WTC11 (cell line): ENCODE measurements around the gene SKIC8. TPM values are rescaled to one million over a fixed set of nuclear protein-coding genes. Genes with fewer than 3 reads are reported as not detected.

Experiments used
- ATF1 ChIP-seq: sonication (generic); formaldehyde crosslinking; IDR thresholded peaks from 2 replicates; pipeline ENCODE4 v1.8.1; 2023; ENCODE audit warnings: mild to moderate bottlenecking, moderate library complexity, missing genetic modification reagents
- ATF3 ChIP-seq: sonication (generic); formaldehyde crosslinking; conservative IDR thresholded peaks from 2 replicates; pipeline ENCODE4 v1.8.1; 2022; ENCODE audit warnings: mild to moderate bottlenecking, missing genetic modification reagents
- FOXP1 ChIP-seq: sonication (generic); formaldehyde crosslinking; IDR thresholded peaks from 2 replicates; pipeline ENCODE4 v1.8.0; 2022; ENCODE audit warnings: missing genetic modification reagents, mild to moderate bottlenecking, moderate library complexity, borderline replicate concordance
- FOXP4 ChIP-seq: sonication (generic); formaldehyde crosslinking; IDR thresholded peaks from 2 replicates; pipeline ENCODE4 v1.8.0; 2022; ENCODE audit warnings: mild to moderate bottlenecking, missing genetic modification reagents
- HMGXB4 ChIP-seq: sonication (generic); formaldehyde crosslinking; IDR thresholded peaks from 2 replicates; pipeline ENCODE4 v1.8.1; 2023; ENCODE audit warnings: mild to moderate bottlenecking, moderate library complexity, missing genetic modification reagents
- MXD4 ChIP-seq: fragments of 250-450 bp; sonication (Bioruptor Pico); IDR thresholded peaks from 2 replicates; pipeline ENCODE4 v1.8.0; 2021; ENCODE audit warnings: mild to moderate bottlenecking, moderate library complexity, borderline replicate concordance
- PRDM15 ChIP-seq: sonication (generic); formaldehyde crosslinking; IDR thresholded peaks from 2 replicates; pipeline ENCODE4 v1.8.0; 2022; ENCODE audit warnings: missing genetic modification reagents
- RELA ChIP-seq: sonication (generic); formaldehyde crosslinking; IDR thresholded peaks from 2 replicates; pipeline ENCODE4 v1.8.1; 2022; ENCODE audit warnings: missing genetic modification reagents, mild to moderate bottlenecking, borderline replicate concordance
- RORB ChIP-seq: fragments of 250-450 bp; sonication (Bioruptor Pico); IDR thresholded peaks from 2 replicates; pipeline ENCODE4 v1.9.0; 2021; ENCODE audit warnings: mild to moderate bottlenecking
- SOX15 ChIP-seq: fragments of 250-450 bp; sonication (Bioruptor Pico); IDR thresholded peaks from 2 replicates; pipeline ENCODE4 v1.9.0; 2021; ENCODE audit warnings: mild to moderate bottlenecking
- ZNF263 ChIP-seq: sonication (generic); formaldehyde crosslinking; IDR thresholded peaks from 2 replicates; pipeline ENCODE4 v1.8.1; 2022; ENCODE audit warnings: low read depth, mild to moderate bottlenecking, moderate library complexity, missing genetic modification reagents
- ZNF396 ChIP-seq: fragments of 250-450 bp; sonication (Bioruptor Pico); IDR thresholded peaks from 2 replicates; pipeline ENCODE4 v1.8.0; 2021; ENCODE audit warnings: mild to moderate bottlenecking, moderate library complexity, borderline replicate concordance
- ZNF423 ChIP-seq: fragments of 250-450 bp; sonication (Bioruptor Pico); IDR thresholded peaks from 2 replicates; pipeline ENCODE4 v2.1.2; 2022; ENCODE audit warnings: mild to moderate bottlenecking, moderate library complexity
- ZNF425 ChIP-seq: fragments of 250-450 bp; sonication (Bioruptor Pico); conservative IDR thresholded peaks from 2 replicates; pipeline ENCODE4 v1.9.0; 2021; ENCODE audit warnings: mild to moderate bottlenecking
- total RNA-seq: library from RNA; stranded (reverse); gene quantifications from 3 replicates; pipeline ENCODE4 v1.2.3, GENCODE V29; 2021
- TF ChIP-seq, protein P1 (sequence below): fragments of 250-450 bp; sonication (Bioruptor Pico); IDR thresholded peaks from 2 replicates; pipeline ENCODE4 v1.8.0; 2021; ENCODE audit warnings: mild to moderate bottlenecking
- TF ChIP-seq, protein P2 (sequence below): sonication (generic); formaldehyde crosslinking; IDR thresholded peaks from 2 replicates; pipeline ENCODE4 v1.8.1; 2022; ENCODE audit warnings: missing genetic modification reagents, borderline replicate concordance
- TF ChIP-seq, protein P3 (sequence below): sonication (generic); formaldehyde crosslinking; IDR thresholded peaks from 2 replicates; pipeline ENCODE4 v1.8.1; 2023; ENCODE audit warnings: mild to moderate bottlenecking, missing genetic modification reagents, borderline replicate concordance
- TF ChIP-seq, protein P4 (sequence below): fragments of 250-450 bp; sonication (Bioruptor Pico); IDR thresholded peaks from 2 replicates; pipeline ENCODE4 v2.1.2; 2022; ENCODE audit warnings: mild to moderate bottlenecking, moderate library complexity

Gene SKIC8
- total RNA-seq, 1 experiment from 2014 or later, result 55.6 TPM

- 0 out of 2 replicates have a peak, but pooled peaks have one; percentile 66 for TF ChIP-seq FOXP4 (CRISPR knock-in tag)
- 0 out of 2 replicates have a peak, but pooled peaks have one; percentile 11 for TF ChIP-seq ZNF263
- no peak for TF ChIP-seq ATF1 (CRISPR knock-in tag)
- TF ChIP-seq HMGXB4, result peak; percentile 84
- TF ChIP-seq, protein P1, sequence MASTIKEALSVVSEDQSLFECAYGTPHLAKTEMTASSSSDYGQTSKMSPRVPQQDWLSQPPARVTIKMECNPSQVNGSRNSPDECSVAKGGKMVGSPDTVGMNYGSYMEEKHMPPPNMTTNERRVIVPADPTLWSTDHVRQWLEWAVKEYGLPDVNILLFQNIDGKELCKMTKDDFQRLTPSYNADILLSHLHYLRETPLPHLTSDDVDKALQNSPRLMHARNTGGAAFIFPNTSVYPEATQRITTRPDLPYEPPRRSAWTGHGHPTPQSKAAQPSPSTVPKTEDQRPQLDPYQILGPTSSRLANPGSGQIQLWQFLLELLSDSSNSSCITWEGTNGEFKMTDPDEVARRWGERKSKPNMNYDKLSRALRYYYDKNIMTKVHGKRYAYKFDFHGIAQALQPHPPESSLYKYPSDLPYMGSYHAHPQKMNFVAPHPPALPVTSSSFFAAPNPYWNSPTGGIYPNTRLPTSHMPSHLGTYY, result no peak
- TF ChIP-seq RORB, result no peak
- TF ChIP-seq, protein P2, sequence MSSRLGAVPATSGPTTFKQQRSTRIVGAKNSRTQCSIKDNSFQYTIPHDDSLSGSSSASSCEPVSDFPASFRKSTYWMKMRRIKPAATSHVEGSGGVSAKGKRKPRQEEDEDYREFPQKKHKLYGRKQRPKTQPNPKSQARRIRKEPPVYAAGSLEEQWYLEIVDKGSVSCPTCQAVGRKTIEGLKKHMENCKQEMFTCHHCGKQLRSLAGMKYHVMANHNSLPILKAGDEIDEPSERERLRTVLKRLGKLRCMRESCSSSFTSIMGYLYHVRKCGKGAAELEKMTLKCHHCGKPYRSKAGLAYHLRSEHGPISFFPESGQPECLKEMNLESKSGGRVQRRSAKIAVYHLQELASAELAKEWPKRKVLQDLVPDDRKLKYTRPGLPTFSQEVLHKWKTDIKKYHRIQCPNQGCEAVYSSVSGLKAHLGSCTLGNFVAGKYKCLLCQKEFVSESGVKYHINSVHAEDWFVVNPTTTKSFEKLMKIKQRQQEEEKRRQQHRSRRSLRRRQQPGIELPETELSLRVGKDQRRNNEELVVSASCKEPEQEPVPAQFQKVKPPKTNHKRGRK (CRISPR knock-in tag), result no peak
- TF ChIP-seq ZNF396, result no peak
- TF ChIP-seq, protein P3, sequence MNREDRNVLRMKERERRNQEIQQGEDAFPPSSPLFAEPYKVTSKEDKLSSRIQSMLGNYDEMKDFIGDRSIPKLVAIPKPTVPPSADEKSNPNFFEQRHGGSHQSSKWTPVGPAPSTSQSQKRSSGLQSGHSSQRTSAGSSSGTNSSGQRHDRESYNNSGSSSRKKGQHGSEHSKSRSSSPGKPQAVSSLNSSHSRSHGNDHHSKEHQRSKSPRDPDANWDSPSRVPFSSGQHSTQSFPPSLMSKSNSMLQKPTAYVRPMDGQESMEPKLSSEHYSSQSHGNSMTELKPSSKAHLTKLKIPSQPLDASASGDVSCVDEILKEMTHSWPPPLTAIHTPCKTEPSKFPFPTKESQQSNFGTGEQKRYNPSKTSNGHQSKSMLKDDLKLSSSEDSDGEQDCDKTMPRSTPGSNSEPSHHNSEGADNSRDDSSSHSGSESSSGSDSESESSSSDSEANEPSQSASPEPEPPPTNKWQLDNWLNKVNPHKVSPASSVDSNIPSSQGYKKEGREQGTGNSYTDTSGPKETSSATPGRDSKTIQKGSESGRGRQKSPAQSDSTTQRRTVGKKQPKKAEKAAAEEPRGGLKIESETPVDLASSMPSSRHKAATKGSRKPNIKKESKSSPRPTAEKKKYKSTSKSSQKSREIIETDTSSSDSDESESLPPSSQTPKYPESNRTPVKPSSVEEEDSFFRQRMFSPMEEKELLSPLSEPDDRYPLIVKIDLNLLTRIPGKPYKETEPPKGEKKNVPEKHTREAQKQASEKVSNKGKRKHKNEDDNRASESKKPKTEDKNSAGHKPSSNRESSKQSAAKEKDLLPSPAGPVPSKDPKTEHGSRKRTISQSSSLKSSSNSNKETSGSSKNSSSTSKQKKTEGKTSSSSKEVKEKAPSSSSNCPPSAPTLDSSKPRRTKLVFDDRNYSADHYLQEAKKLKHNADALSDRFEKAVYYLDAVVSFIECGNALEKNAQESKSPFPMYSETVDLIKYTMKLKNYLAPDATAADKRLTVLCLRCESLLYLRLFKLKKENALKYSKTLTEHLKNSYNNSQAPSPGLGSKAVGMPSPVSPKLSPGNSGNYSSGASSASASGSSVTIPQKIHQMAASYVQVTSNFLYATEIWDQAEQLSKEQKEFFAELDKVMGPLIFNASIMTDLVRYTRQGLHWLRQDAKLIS, result no peak
- no peak for TF ChIP-seq SOX15 (CRISPR knock-in tag)
- TF ChIP-seq PRDM15, result no peak
- no peak for TF ChIP-seq MXD4 (CRISPR knock-in tag)
- TF ChIP-seq ATF3 (CRISPR knock-in tag), result no peak
- TF ChIP-seq, protein P4, sequence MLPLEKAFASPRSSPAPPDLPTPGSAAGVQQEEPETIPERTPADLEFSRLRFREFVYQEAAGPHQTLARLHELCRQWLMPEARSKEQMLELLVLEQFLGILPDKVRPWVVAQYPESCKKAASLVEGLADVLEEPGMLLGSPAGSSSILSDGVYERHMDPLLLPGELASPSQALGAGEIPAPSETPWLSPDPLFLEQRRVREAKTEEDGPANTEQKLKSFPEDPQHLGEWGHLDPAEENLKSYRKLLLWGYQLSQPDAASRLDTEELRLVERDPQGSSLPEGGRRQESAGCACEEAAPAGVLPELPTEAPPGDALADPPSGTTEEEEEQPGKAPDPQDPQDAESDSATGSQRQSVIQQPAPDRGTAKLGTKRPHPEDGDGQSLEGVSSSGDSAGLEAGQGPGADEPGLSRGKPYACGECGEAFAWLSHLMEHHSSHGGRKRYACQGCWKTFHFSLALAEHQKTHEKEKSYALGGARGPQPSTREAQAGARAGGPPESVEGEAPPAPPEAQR, result no peak
- TF ChIP-seq ZNF423 (CRISPR knock-in tag), result no peak
- TF ChIP-seq FOXP1 (CRISPR knock-in tag), result peak; percentile 36; the same call in 1 of the 2 replicates
- no peak for TF ChIP-seq RELA
- TF ChIP-seq ZNF425 (CRISPR knock-in tag), result no peak
Measured at GRCh38 chr15:78340231-78341056, 41.0 kb upstream of the SKIC8 start, which contains the start of gene CRABP1 (continued).
